Lung (tissue), 12 donors: ENCODE results near the gene SIAH1. TPM values are rescaled to one million over a fixed set of nuclear protein-coding genes. Genes with fewer than 3 reads are reported as not detected.

ENCODE experiments used
- ATAC-seq: fragments of 200-7000 bp; cut with Tn5 transposase; one replicate; pipeline ENCODE4 v1.9.1; 2020; ENCODE audit warnings: moderate number of reproducible peaks; ENCODE audit not compliant: insufficient read depth, low FRiP score
- DNase-seq, 3 donors: peaks; one replicate each; pipeline ENCODE4 v3.0.0-alpha.2; 2013 to 2017
- H3K27ac ChIP-seq, 2 donors: one replicate each; pipeline ENCODE4 v1.5.1; 2013; ENCODE audit warnings: mild to moderate bottlenecking in 2 of 2, moderate library complexity in 2 of 2, control low read depth in 1 of 2, inconsistent platforms in 1 of 2, low read depth in 1 of 2, low read length in 1 of 2
- H3K27me3 ChIP-seq, 3 donors: one replicate each; pipeline ENCODE4 v1.5.1; 2013; ENCODE audit warnings: low read length in 2 of 3; ENCODE audit not compliant: control insufficient read depth in 3 of 3, insufficient read depth in 3 of 3
- H3K36me3 ChIP-seq, 4 donors: one replicate each; pipeline ENCODE4 v1.5.1; 2013; ENCODE audit warnings: low read length in 4 of 4, mild to moderate bottlenecking in 1 of 4, moderate library complexity in 1 of 4; ENCODE audit not compliant: control insufficient read depth in 4 of 4, insufficient read depth in 4 of 4
- H3K4me1 ChIP-seq, 5 donors: one replicate each; pipeline ENCODE4 v1.5.1; 2013; ENCODE audit warnings: low read length in 5 of 5, mild to moderate bottlenecking in 2 of 5, moderate library complexity in 1 of 5; ENCODE audit not compliant: control insufficient read depth in 5 of 5, insufficient read depth in 5 of 5
- H3K4me3 ChIP-seq: one replicate; pipeline ENCODE4 v1.5.1; 2013; ENCODE audit warnings: mild to moderate bottlenecking, control low read depth, moderate library complexity
- H3K9ac ChIP-seq, 2 donors: one replicate each; pipeline ENCODE4 v1.5.1; 2013; ENCODE audit warnings: low read length in 2 of 2, control low read depth in 1 of 2; ENCODE audit not compliant: insufficient read depth in 1 of 2
- H3K9me3 ChIP-seq, 4 donors: one replicate each; pipeline ENCODE4 v1.5.1; 2013; ENCODE audit warnings: low read length in 3 of 4, mild to moderate bottlenecking in 1 of 4, moderate library complexity in 1 of 4; ENCODE audit not compliant: control insufficient read depth in 4 of 4, insufficient read depth in 3 of 4
- WGBS, 2 donors: extraction: QIAGEN DNeasy Blood & Tissue Kit; methylation state at CpG; one replicate each; pipeline ENCODE4 v1.1.7; 2013; 5-methylcytosine and 5-hydroxymethylcytosine counted together
- polyA plus RNA-seq, 2 donors: library from polyadenylated mRNA; stranded (reverse); fragments of 200-250 nt; gene quantifications; one replicate each; pipeline ENCODE4 v1.2.1, GENCODE V29; 2013
- total RNA-seq, 2 donors: library from RNA; depleted of rRNA in 1 of 2; stranded (reverse); fragments of >200 nt in 1 of 2; gene quantifications; one replicate each; pipeline ENCODE4 v1.2.1, GENCODE V29; 2014 to 2021
- TF ChIP-seq, protein P1 (sequence below): IDR thresholded peaks from 2 replicates; pipeline ENCODE4 v1.5.1; 2012; ENCODE audit warnings: mild to moderate bottlenecking; ENCODE audit errors: control extremely low read depth, extremely low read depth
- donor health status: control.
- donor health status: control.
- donor health status: Bipolar disorder and iron deficiency.
- donor health status: healthy.
- donor health status: DM: yes; HTN: yes; CAD: no.

Gene SIAH1
- total and polyA plus RNA-seq, 4 donors: 15.6 to 53.2 (median 19.2) TPM

GRCh38 chr16:48334325-48334724 is 50.9 kb downstream of the SIAH1 start:
- TF ChIP-seq, protein P1, sequence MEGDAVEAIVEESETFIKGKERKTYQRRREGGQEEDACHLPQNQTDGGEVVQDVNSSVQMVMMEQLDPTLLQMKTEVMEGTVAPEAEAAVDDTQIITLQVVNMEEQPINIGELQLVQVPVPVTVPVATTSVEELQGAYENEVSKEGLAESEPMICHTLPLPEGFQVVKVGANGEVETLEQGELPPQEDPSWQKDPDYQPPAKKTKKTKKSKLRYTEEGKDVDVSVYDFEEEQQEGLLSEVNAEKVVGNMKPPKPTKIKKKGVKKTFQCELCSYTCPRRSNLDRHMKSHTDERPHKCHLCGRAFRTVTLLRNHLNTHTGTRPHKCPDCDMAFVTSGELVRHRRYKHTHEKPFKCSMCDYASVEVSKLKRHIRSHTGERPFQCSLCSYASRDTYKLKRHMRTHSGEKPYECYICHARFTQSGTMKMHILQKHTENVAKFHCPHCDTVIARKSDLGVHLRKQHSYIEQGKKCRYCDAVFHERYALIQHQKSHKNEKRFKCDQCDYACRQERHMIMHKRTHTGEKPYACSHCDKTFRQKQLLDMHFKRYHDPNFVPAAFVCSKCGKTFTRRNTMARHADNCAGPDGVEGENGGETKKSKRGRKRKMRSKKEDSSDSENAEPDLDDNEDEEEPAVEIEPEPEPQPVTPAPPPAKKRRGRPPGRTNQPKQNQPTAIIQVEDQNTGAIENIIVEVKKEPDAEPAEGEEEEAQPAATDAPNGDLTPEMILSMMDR: no peak
- no peak for DNase-seq
- Histone ChIP-seq H3K9me3 (no peaks in the 10 kb centered on the region), H3K27me3 (no peaks in the 10 kb centered on the region), H3K27ac (no peak overlapping the region), H3K4me3 (no peak overlapping the region), H3K36me3 (peaks cover 8 to 22% (median 10%) of the 10 kb centered on the region in 4 donors), H3K9ac (no peak overlapping the region), H3K4me1 (no peaks in the 10 kb centered on the region)
- ATAC-seq: no peak
- WGBS, 2 donors: 94 to 98% methylated on average over 9 of the region's 9 CpGs

DNA sequence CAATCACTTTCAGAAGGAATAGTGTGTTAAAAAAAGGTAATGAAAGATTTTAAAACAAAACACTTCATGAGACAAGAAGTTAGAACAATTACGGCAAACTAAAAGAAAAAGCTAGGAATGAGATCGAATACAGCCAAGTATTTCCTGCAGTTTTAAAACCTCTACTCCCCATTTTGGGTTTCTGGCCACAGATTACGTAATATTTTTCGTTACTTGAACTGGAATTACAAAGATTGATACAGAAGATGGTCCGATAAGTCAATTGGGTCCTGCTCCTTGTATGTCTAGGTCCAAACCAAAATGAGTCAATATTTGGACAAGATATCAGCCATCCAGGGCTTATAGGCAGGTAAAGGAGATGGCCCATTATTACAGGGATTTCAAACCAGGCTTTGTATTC is 52.2 kb downstream of the SIAH1 start:
- peaks cover 8 to 22% (median 10%) of the 10 kb centered on the region in 4 donors for H3K36me3 ChIP-seq
- H3K4me1 ChIP-seq: no peaks in the 10 kb centered on the region
- H3K4me3 ChIP-seq: no peak overlapping the region
- no peaks in the 10 kb centered on the region for H3K9me3 ChIP-seq
- no peak overlapping the region for H3K9ac ChIP-seq
- ATAC-seq (no peak), DNase-seq (no peak)
- no peaks in the 10 kb centered on the region for H3K27me3 ChIP-seq
- WGBS, 2 donors: 70 to 87% methylated on average over 5 of the region's 5 CpGs
- no peak overlapping the region for H3K27ac ChIP-seq
- TF ChIP-seq, protein P1: no peak

- no peaks in the 10 kb centered on the region for H3K4me1 ChIP-seq
- no peak overlapping the region for H3K9ac ChIP-seq
- no peak overlapping the region for H3K27ac ChIP-seq
- 15 to 26% methylated on average over 3 of the region's 3 CpGs for WGBS, 2 donors
- H3K4me3 ChIP-seq: no peak overlapping the region
- peaks cover 6 to 19% (median 8%) of the 10 kb centered on the region in 4 donors for H3K36me3 ChIP-seq
- H3K27me3 ChIP-seq: no peaks in the 10 kb centered on the region
- DNase-seq (no peak), ATAC-seq (no peak)
- H3K9me3 ChIP-seq: no peaks in the 10 kb centered on the region
- TF ChIP-seq, protein P1: no peak
Measured at GRCh38 chr16:48330841-48331192, 54.4 kb downstream of the SIAH1 start.

DNA sequence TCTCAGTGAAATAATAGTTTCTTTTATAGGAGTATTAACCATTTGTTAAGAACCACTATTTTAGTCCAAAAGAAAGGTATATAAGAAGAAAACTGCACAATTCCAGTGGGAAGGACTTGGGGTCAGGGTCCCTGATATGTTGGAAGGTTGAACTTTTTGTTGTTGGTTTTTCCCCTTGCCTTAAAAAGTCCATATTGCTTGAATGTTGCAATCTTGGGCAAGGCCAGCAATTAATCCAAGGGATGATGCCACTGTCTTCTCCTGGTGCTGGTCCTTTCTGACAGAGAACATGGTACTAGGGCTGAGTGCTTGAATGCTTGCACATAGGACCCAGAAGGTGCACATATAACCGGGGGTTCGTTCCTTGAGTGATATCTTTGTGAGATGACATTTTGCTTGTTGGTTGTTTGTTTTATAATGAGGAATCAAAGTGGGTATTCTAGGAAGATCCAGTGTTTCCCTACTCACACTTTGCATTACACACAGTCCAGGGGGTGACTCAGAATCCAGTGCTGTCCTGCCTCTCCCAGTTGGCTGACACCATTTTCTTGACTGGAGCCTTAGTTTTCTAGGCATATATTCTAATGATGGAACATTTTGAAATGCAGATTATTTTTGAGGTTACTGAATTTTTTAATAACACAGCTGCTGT is 54.9 kb downstream of the SIAH1 start:
- ATAC-seq (no peak), DNase-seq (no peak)
- no peaks in the 10 kb centered on the region for H3K4me1 ChIP-seq
- no peak overlapping the region for H3K27ac ChIP-seq
- H3K9me3 ChIP-seq: no peaks in the 10 kb centered on the region
- H3K4me3 ChIP-seq: no peak overlapping the region
- no peak overlapping the region for H3K9ac ChIP-seq
- TF ChIP-seq, protein P1: no peak
- H3K36me3 ChIP-seq: peaks cover 6 to 15% (median 8%) of the 10 kb centered on the region in 4 donors
- WGBS, 2 donors: 96 to 100% methylated on average over 2 of the region's 2 CpGs
- no peaks in the 10 kb centered on the region for H3K27me3 ChIP-seq
